ENCODE measurements around the gene PPME1. TPM values are rescaled to one million over a fixed set of nuclear protein-coding genes. Genes with fewer than 3 reads are reported as not detected.

Gene PPME1
- total RNA-seq, 1 experiment from 2014 or later: 66.2 TPM

- Histone ChIP-seq H3K79me2 (ENCODE audit: low read length) (no peaks in the 10 kb centered on the region), H3K4me1 (ENCODE audit: insufficient read depth, low read length) (no peaks in the 10 kb centered on the region), H4K20me1 (ENCODE audit: low read length) (no peaks in the 10 kb centered on the region), H3K9me3 (ENCODE audit: low read length) (no peaks in the 10 kb centered on the region), H3K9me2 (replicated peaks; ENCODE audit: low read length) (no peaks in the 10 kb centered on the region), H2AFZ (ENCODE audit: low read length) (no peak overlapping the region), H3K4me2 (ENCODE audit: low read length) (no peak overlapping the region), H3K27me3 (ENCODE audit: low read length) (no peaks in the 10 kb centered on the region), H3K27ac (ENCODE audit: low read length) (no peak overlapping the region), H3K4me3 (ENCODE audit: low read length) (no peak overlapping the region), H3K36me3 (ENCODE audit: low read depth, low read length) (peaks cover 60% of the 10 kb centered on the region), H3K9ac (ENCODE audit: low read length) (no peak overlapping the region), H3F3A (ENCODE audit: low read length, unreplicated experiment) (no peaks in the 10 kb centered on the region)
- intact Hi-C loops (cut with micrococcal nuclease): no loop called here
- DNase-seq (no peak), ATAC-seq (no peak)
- TF ChIP-seq EZH2 (IDR thresholded peaks at IDR 0.05; ENCODE audit: low read length, unreplicated experiment) (no peak), CTCF (conservative IDR thresholded peaks at IDR 0.05; ENCODE audit: low read depth, low read length) (no peak), EZH2phosphoT487 (IDR thresholded peaks at IDR 0.05; ENCODE audit: borderline replicate concordance, low read length) (no peak)
- ChIA-PET POLR2A (ENCODE audit: unreplicated experiment) (no interaction called here), CTCF (no interaction called here)
- BruUV-seq (replicated peaks): no TSS peak
Measured at GRCh38 chr11:74248469-74248868, 77.4 kb downstream of the PPME1 start.

GRCh38 chr11:74249496-74249895 is 78.4 kb downstream of the PPME1 start:
- CTCF ChIA-PET: no interaction called here
- TF ChIP-seq EZH2 (IDR thresholded peaks at IDR 0.05; ENCODE audit: low read length, unreplicated experiment) (no peak), EZH2phosphoT487 (IDR thresholded peaks at IDR 0.05; ENCODE audit: borderline replicate concordance, low read length) (no peak), CTCF (conservative IDR thresholded peaks at IDR 0.05; ENCODE audit: low read depth, low read length) (no peak)
- Histone ChIP-seq H3K36me3 (ENCODE audit: low read depth, low read length) (peaks cover 60% of the 10 kb centered on the region), H3K79me2 (ENCODE audit: low read length) (no peaks in the 10 kb centered on the region), H3K9ac (ENCODE audit: low read length) (no peak overlapping the region), H3K9me3 (ENCODE audit: low read length) (no peaks in the 10 kb centered on the region), H2AFZ (ENCODE audit: low read length) (no peak overlapping the region), H3F3A (ENCODE audit: low read length, unreplicated experiment) (no peaks in the 10 kb centered on the region), H3K9me2 (replicated peaks; ENCODE audit: low read length) (no peaks in the 10 kb centered on the region), H3K4me2 (ENCODE audit: low read length) (no peak overlapping the region), H3K4me1 (ENCODE audit: insufficient read depth, low read length) (no peaks in the 10 kb centered on the region), H3K27me3 (ENCODE audit: low read length) (no peaks in the 10 kb centered on the region), H4K20me1 (ENCODE audit: low read length) (no peaks in the 10 kb centered on the region), H3K4me3 (ENCODE audit: low read length) (no peak overlapping the region), H3K27ac (ENCODE audit: low read length) (no peak overlapping the region)
- BruUV-seq (replicated peaks): no TSS peak
- ATAC-seq (no peak), DNase-seq (no peak)
- intact Hi-C loops (cut with micrococcal nuclease): no loop called here
- POLR2A ChIA-PET (ENCODE audit: unreplicated experiment): no interaction called here

- H3K27ac ChIP-seq (ENCODE audit: low read length): no peak overlapping the region
- intact Hi-C loops (cut with micrococcal nuclease): no loop called here
- no peak overlapping the region for H3K4me2 ChIP-seq (ENCODE audit: low read length)
- CTCF ChIA-PET: interaction anchor here (0.8 kb wide), 1 partner anchor 66 kb away, joined by 5 read pairs; no protein-coding TSS in a partner anchor
- no peaks in the 10 kb centered on the region for H3K9me3 ChIP-seq (ENCODE audit: low read length)
- no TSS peak for BruUV-seq (replicated peaks)
- TF ChIP-seq CTCF (conservative IDR thresholded peaks at IDR 0.05; ENCODE audit: low read depth, low read length): no peak
- TF ChIP-seq EZH2phosphoT487 (IDR thresholded peaks at IDR 0.05; ENCODE audit: borderline replicate concordance, low read length): no peak
- no peak for TF ChIP-seq EZH2 (IDR thresholded peaks at IDR 0.05; ENCODE audit: low read length, unreplicated experiment)
- ATAC-seq: no peak
- H3F3A ChIP-seq (ENCODE audit: low read length, unreplicated experiment): no peaks in the 10 kb centered on the region
- H3K79me2 ChIP-seq (ENCODE audit: low read length): no peaks in the 10 kb centered on the region
- no peak for DNase-seq
- no peak overlapping the region for H2AFZ ChIP-seq (ENCODE audit: low read length)
- H3K4me3 ChIP-seq (ENCODE audit: low read length): no peak overlapping the region
- no peak overlapping the region for H3K9ac ChIP-seq (ENCODE audit: low read length)
- peaks cover 12% of the 10 kb centered on the region for H3K4me1 ChIP-seq (ENCODE audit: insufficient read depth, low read length)
- H4K20me1 ChIP-seq (ENCODE audit: low read length): no peaks in the 10 kb centered on the region
- H3K27me3 ChIP-seq (ENCODE audit: low read length): no peaks in the 10 kb centered on the region
- POLR2A ChIA-PET (ENCODE audit: unreplicated experiment): no interaction called here
- no peaks in the 10 kb centered on the region for H3K9me2 ChIP-seq (replicated peaks; ENCODE audit: low read length)
- peaks cover 34% of the 10 kb centered on the region for H3K36me3 ChIP-seq (ENCODE audit: low read depth, low read length)
Measured at GRCh38 chr11:74253361-74253760, 82.3 kb downstream of the PPME1 start.

Measured in PC-3 (cell line).